HepG2 (cell line): Measurements from ENCODE around the gene AMDHD1. TPM values are rescaled to one million over a fixed set of nuclear protein-coding genes. Genes with fewer than 3 reads are reported as not detected.
A peak's percentile ranks its signal among the peaks of the same experiment; 100 is the strongest.

ENCODE experiments used
- ATAC-seq: fragments of 200-7000 bp; cut with Tn5 transposase; 3 replicates; pipeline ENCODE4 v1.9.1; 2020; ENCODE audit warnings: mild to moderate bottlenecking, moderate library complexity
- BruUV-seq: library from RNA; stranded (reverse); fragments of 400-500 nt; replicated peaks from 2 replicates; lab custom pipeline; 2021; lab: Mats Ljungman, UMichigan
- CTCF ChIA-PET: fragments of 300-600 bp; formaldehyde crosslinking; extraction: SDS; loops from one replicate; lab custom pipeline; 2021; ENCODE audit warnings: low total read pairs, inconsistent platforms, low intra/inter-chr PET ratio; lab: Yijun Ruan, JAX
- POLR2A ChIA-PET: fragments of 350-600 bp; sonication (Branson Sonifier 250); formaldehyde crosslinking; loops from one replicate; lab custom pipeline; 2020; ENCODE audit warnings: antibody characterized with exemption, inconsistent platforms; lab: Yijun Ruan, JAX
- DNase-seq: peaks from one replicate; pipeline ENCODE4 v3.0.0-alpha.2; 2015; ENCODE audit warnings: low spot score
- FAIRE-seq: peaks from 3 replicates; lab custom pipeline; 2011; peaks lifted over from hg19 to GRCh38; lab: Jason Lieb, UNC
- H2AFZ ChIP-seq: one replicate; pipeline ENCODE4 v1.6.1; 2011; ENCODE audit warnings: low read length, inconsistent platforms
- H3K27ac ChIP-seq: fragments of 300-600 bp; 3 replicates; pipeline ENCODE4 v1.8.0; 2011; ENCODE audit warnings: mixed run types, mild to moderate bottlenecking, mixed read lengths, low read length, inconsistent platforms; ENCODE audit not compliant: insufficient read depth; ENCODE audit errors: extremely low read length
- H3K27me3 ChIP-seq, 2 experiments: fragments of 200-600 bp in 1 of 2; 2 replicates in 1 of 2; 3 replicates in 1 of 2; pipeline versions ENCODE4 v1.6.0 to v1.8.0; 2011; ENCODE audit warnings: low read length in 2 of 2, mild to moderate bottlenecking in 2 of 2, moderate library complexity in 2 of 2, inconsistent platforms in 1 of 2; ENCODE audit not compliant: insufficient read depth in 2 of 2, control insufficient read depth in 1 of 2
- H3K36me3 ChIP-seq, 2 experiments: fragments of 200-600 bp in 1 of 2; replicated peaks in 1 of 2; 2 replicates in 1 of 2; 3 replicates in 1 of 2; pipeline versions ENCODE4 v1.5.1 to v1.8.0; 2011; ENCODE audit warnings: low read length in 2 of 2, inconsistent platforms in 1 of 2; ENCODE audit not compliant: insufficient read depth in 2 of 2, control insufficient read depth in 1 of 2
- H3K4me1 ChIP-seq: 2 replicates; pipeline ENCODE4 v1.5.1; 2012; ENCODE audit warnings: low read length, inconsistent platforms; ENCODE audit not compliant: insufficient read depth
- H3K4me2 ChIP-seq: 2 replicates; pipeline ENCODE4 v1.6.0; 2011; ENCODE audit warnings: low read depth, low read length, inconsistent platforms
- H3K4me3 ChIP-seq, 3 experiments: fragments of 200-600 bp in 1 of 3; sonication (generic), shearing (Covaris generic) in 1 of 3; replicated peaks in 1 of 3; 2 replicates each; pipeline ENCODE4 v1.5.1; 2011 to 2016; ENCODE audit warnings: low read length in 3 of 3, inconsistent platforms in 2 of 3, low read depth in 2 of 3, mild to moderate bottlenecking in 2 of 3, control low read depth in 1 of 3, mixed read lengths in 1 of 3; ENCODE audit not compliant: insufficient read depth in 1 of 3
- H3K79me2 ChIP-seq: one replicate; pipeline ENCODE4 v1.6.1; 2011; ENCODE audit warnings: low read length, inconsistent platforms; ENCODE audit not compliant: insufficient read depth
- H3K9ac ChIP-seq: 2 replicates; pipeline ENCODE4 v1.6.0; 2011; ENCODE audit warnings: mild to moderate bottlenecking, low read depth, low read length, inconsistent platforms; ENCODE audit not compliant: insufficient read depth
- H3K9me3 ChIP-seq: 2 replicates; pipeline ENCODE4 v1.5.1; 2012; ENCODE audit warnings: mild to moderate bottlenecking, low read length
- H4K20me1 ChIP-seq: 2 replicates; pipeline ENCODE4 v1.6.0; 2011; ENCODE audit warnings: inconsistent platforms, mild to moderate bottlenecking, low read length, moderate library complexity; ENCODE audit not compliant: insufficient read depth
- BRD4 ChIP-seq: sonication (generic); formaldehyde crosslinking; IDR thresholded peaks from 2 replicates; pipeline ENCODE4 v1.4.0; 2020; ENCODE audit warnings: missing genetic modification reagents
- EHMT2 ChIP-seq: fragments of 200-600 bp; sonication (generic); IDR thresholded peaks from 2 replicates; pipeline ENCODE4 v1.7.0; 2017; ENCODE audit warnings: antibody characterized with exemption, low read depth, low read length, borderline replicate concordance
- PHF5A ChIP-seq: IDR thresholded peaks from one replicate; pipeline ENCODE4 v1.6.1; 2018; ENCODE audit warnings: low read depth, missing genetic modification reagents; ENCODE audit not compliant: unreplicated experiment
- PLRG1 ChIP-seq: fragments of 450-650 bp; conservative IDR thresholded peaks from 2 replicates; pipeline ENCODE4 v1.6.1; 2016
- SALL2 ChIP-seq: sonication (generic); formaldehyde crosslinking; IDR thresholded peaks from 2 replicates; pipeline ENCODE4 v1.8.1; 2023; ENCODE audit warnings: mild to moderate bottlenecking, missing genetic modification reagents, inconsistent platforms
- SMAD1 ChIP-seq: sonication (generic); formaldehyde crosslinking; IDR thresholded peaks from 2 replicates; pipeline ENCODE4 v1.4.0; 2020; ENCODE audit warnings: missing genetic modification reagents, low read depth, mild to moderate bottlenecking, borderline replicate concordance
- SPEN ChIP-seq: sonication (generic); formaldehyde crosslinking; IDR thresholded peaks from 2 replicates; pipeline ENCODE4 v1.5.1; 2020; ENCODE audit warnings: low read depth, mild to moderate bottlenecking, missing genetic modification reagents
- ZBTB26 ChIP-seq: IDR thresholded peaks from 2 replicates; pipeline ENCODE4 v1.6.1; 2016; ENCODE audit warnings: missing compliant biosample characterization, missing genetic modification reagents, borderline replicate concordance
- ZKSCAN1 ChIP-seq: fragments of 150-350 bp; IDR thresholded peaks from 2 replicates; pipeline ENCODE4 v1.6.1; 2014; ENCODE audit warnings: low read length
- ZNF138 ChIP-seq: sonication (generic); formaldehyde crosslinking; IDR thresholded peaks from 2 replicates; pipeline ENCODE4 v1.5.0; 2020; ENCODE audit warnings: mild to moderate bottlenecking, low read depth, missing genetic modification reagents
- ZNF18 ChIP-seq: sonication (generic); formaldehyde crosslinking; IDR thresholded peaks from 2 replicates; pipeline ENCODE4 v1.8.0; 2022; ENCODE audit warnings: mild to moderate bottlenecking, missing genetic modification reagents; ENCODE audit not compliant: insufficient replicate concordance
- ZNF282 ChIP-seq: fragments of 450-650 bp; IDR thresholded peaks from 2 replicates; pipeline ENCODE4 v1.6.1; 2018; ENCODE audit not compliant: partially characterized antibody
- WGBS: methylation state at CpG from one replicate; pipeline ENCODE4 v1.1.6; 2017; ENCODE audit warnings: low lambda C conversion rate; 5-methylcytosine and 5-hydroxymethylcytosine counted together
- in situ Hi-C: cut with HindIII; loops from 2 replicates; pipeline ENCODE4 v1.10.0; 2017; ENCODE audit warnings: low pct_unique_long_range_greater_than_20kb; ENCODE audit not compliant: extremely low pct_ligation_motif_present
- intact Hi-C: fragments of 100-400 bp; cut with micrococcal nuclease; formaldehyde crosslinking; loops from one replicate; pipeline ENCODE4 v1.10.0; 2022; ENCODE audit not compliant: unreplicated experiment
- polyA plus RNA-seq, 8 experiments: library from polyadenylated mRNA; depleted of rRNA in 3 of 8; stranded (reverse) in 7 of 8; unstranded in 1 of 8; fragments of >200 nt; fragmentation: Illumina TruSeq in 4 of 8; extraction: Trizol in 4 of 8; gene quantifications; 2 replicates each; pipeline versions ENCODE4 v1.2.1 to v1.2.3, GENCODE V29; 2011 to 2016; ENCODE audit warnings: low read depth in 4 of 8, missing spikeins in 1 of 8, mixed read lengths in 1 of 8; ENCODE audit not compliant: insufficient read depth in 1 of 8
- total RNA-seq, 5 experiments: library from RNA; depleted of rRNA; stranded (reverse); fragments of >200 nt; fragmentation: Illumina TruSeq; extraction: Trizol; gene quantifications; 2 replicates each; pipeline ENCODE4 v1.2.3, GENCODE V29; 2016; ENCODE audit warnings: low read depth in 1 of 5
- TF ChIP-seq, protein P1 (sequence below): sonication (generic); formaldehyde crosslinking; IDR thresholded peaks from 2 replicates; pipeline ENCODE4 v1.8.0; 2022; ENCODE audit warnings: mild to moderate bottlenecking, missing genetic modification reagents, borderline replicate concordance
- TF ChIP-seq, protein P2 (sequence below): sonication (generic); formaldehyde crosslinking; IDR thresholded peaks from 2 replicates; pipeline ENCODE4 v1.4.0; 2020; ENCODE audit warnings: missing genetic modification reagents, borderline replicate concordance
- TF ChIP-seq, protein P3 (sequence below): sonication (generic); formaldehyde crosslinking; IDR thresholded peaks from 2 replicates; pipeline ENCODE4 v1.4.0; 2020; ENCODE audit warnings: mild to moderate bottlenecking, missing genetic modification reagents

Gene AMDHD1
- total and polyA plus RNA-seq, 2 of the 13 experiments (the other 11 are each of a cell fraction or from before 2014, with no cell fraction given), result 6.5 to 29.6 TPM

- Histone ChIP-seq H3K4me3 (0 out of 6 replicates have a peak overlapping the region, but pooled peaks of 1 of the 3 experiments have one; percentile 11), H3K79me2 (no peaks in the 10 kb centered on the region), H3K4me2 (peak overlapping the region; percentile 59), H3K9me3 (no peaks in the 10 kb centered on the region), H3K36me3 (no peaks in the 10 kb centered on the region), H3K27me3 (no peaks in the 10 kb centered on the region), H3K4me1 (peaks cover 82% of the 10 kb centered on the region), H2AFZ (no peak overlapping the region), H3K9ac (no peak overlapping the region; the same call in 1 of the 2 replicates), H3K27ac (peak overlapping the region; percentile 74), H4K20me1 (no peaks in the 10 kb centered on the region)
- POLR2A ChIA-PET, result interaction anchor here (0.6 to 7.0 kb wide), 7 partner anchors 10 to 34 kb away, joined by 3 to 92 read pairs (median 10); partner anchors contain the start of genes AMDHD1, CCDC38 and HAL
- ATAC-seq, result peak; percentile 86
- WGBS, result 0% methylated on average over 3 of the region's 8 CpGs
- intact Hi-C loops (loop anchor here (2.0 kb wide), 1 partner anchor 20 kb away; the partner anchor contains the start of gene HAL), in situ Hi-C loops (loop anchor here (25.0 kb wide), 1 partner anchor 389 kb away; no protein-coding TSS in a partner anchor)
- DNase-seq, result peak; percentile 82
- CTCF ChIA-PET, result no interaction called here
- no TSS peak for BruUV-seq
- peak; percentile 64 for FAIRE-seq
- TF ChIP-seq, protein P1, sequence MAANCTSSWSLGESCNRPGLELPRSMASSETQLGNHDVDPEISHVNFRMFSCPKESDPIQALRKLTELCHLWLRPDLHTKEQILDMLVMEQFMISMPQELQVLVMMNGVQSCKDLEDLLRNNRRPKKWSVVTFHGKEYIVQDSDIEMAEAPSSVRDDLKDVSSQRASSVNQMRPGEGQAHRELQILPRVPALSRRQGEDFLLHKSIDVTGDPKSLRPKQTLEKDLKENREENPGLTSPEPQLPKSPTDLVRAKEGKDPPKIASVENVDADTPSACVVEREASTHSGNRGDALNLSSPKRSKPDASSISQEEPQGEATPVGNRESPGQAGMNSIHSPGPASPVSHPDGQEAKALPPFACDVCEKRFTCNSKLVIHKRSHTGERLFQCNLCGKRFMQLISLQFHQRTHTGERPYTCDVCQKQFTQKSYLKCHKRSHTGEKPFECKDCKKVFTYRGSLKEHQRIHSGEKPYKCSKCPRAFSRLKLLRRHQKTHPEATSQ (CRISPR knock-in tag), result no peak
- no peak for TF ChIP-seq PLRG1
- TF ChIP-seq, protein P2, sequence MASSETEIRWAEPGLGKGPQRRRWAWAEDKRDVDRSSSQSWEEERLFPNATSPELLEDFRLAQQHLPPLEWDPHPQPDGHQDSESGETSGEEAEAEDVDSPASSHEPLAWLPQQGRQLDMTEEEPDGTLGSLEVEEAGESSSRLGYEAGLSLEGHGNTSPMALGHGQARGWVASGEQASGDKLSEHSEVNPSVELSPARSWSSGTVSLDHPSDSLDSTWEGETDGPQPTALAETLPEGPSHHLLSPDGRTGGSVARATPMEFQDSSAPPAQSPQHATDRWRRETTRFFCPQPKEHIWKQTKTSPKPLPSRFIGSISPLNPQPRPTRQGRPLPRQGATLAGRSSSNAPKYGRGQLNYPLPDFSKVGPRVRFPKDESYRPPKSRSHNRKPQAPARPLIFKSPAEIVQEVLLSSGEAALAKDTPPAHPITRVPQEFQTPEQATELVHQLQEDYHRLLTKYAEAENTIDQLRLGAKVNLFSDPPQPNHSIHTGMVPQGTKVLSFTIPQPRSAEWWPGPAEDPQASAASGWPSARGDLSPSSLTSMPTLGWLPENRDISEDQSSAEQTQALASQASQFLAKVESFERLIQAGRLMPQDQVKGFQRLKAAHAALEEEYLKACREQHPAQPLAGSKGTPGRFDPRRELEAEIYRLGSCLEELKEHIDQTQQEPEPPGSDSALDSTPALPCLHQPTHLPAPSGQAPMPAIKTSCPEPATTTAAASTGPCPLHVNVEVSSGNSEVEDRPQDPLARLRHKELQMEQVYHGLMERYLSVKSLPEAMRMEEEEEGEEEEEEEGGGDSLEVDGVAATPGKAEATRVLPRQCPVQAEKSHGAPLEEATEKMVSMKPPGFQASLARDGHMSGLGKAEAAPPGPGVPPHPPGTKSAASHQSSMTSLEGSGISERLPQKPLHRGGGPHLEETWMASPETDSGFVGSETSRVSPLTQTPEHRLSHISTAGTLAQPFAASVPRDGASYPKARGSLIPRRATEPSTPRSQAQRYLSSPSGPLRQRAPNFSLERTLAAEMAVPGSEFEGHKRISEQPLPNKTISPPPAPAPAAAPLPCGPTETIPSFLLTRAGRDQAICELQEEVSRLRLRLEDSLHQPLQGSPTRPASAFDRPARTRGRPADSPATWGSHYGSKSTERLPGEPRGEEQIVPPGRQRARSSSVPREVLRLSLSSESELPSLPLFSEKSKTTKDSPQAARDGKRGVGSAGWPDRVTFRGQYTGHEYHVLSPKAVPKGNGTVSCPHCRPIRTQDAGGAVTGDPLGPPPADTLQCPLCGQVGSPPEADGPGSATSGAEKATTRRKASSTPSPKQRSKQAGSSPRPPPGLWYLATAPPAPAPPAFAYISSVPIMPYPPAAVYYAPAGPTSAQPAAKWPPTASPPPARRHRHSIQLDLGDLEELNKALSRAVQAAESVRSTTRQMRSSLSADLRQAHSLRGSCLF (CRISPR knock-in tag), result no peak
- no peak for TF ChIP-seq SALL2 (CRISPR knock-in tag)
- TF ChIP-seq ZBTB26 (CRISPR knock-in tag), result no peak
- TF ChIP-seq ZNF138 (CRISPR knock-in tag), result no peak
- no peak for TF ChIP-seq ZKSCAN1
- peak; percentile 59; the same call in 1 of the 2 replicates for TF ChIP-seq SPEN (CRISPR knock-in tag)
- no peak for TF ChIP-seq BRD4 (CRISPR knock-in tag)
- TF ChIP-seq, protein P3, sequence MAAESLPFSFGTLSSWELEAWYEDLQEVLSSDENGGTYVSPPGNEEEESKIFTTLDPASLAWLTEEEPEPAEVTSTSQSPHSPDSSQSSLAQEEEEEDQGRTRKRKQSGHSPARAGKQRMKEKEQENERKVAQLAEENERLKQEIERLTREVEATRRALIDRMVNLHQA, result no peak
- no peak; the same call in 1 of the 2 replicates for TF ChIP-seq EHMT2
- TF ChIP-seq SMAD1 (CRISPR knock-in tag), result no peak
- no peak for TF ChIP-seq ZNF282
- TF ChIP-seq PHF5A (CRISPR knock-in tag), result peak; percentile 29
- TF ChIP-seq ZNF18 (CRISPR knock-in tag), result peak; percentile 32
Observed at GRCh38 chr12:95976416-95976832, 33.3 kb downstream of the AMDHD1 start.
